ENCODE results near the gene PGM1.

DNA sequence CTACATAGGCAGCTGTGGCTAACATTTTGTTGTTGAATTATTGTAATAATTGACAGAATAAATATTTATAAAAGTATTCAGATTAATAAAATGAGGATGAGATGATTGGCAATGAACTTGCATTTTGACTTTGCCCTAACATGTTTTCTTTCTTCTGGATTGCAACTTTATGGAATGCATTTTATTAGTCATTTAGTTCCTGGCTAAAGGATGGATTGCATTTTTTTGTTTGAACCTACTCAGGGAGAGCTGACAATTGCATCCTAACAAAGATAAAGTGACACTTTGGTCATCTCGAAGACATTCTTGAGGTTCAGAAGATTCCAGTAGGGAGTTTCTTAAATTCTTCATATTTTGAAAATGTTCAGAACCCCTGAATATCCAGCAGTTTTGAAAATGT is 37.5 kb downstream of the PGM1 start:
- TF ChIP-seq CTCF (conservative IDR thresholded peaks at IDR 0.05) (no peak), EZH2 (IDR thresholded peaks at IDR 0.05; ENCODE audit: low read depth) (no peak)
